Measurements from ENCODE around the gene PRUNE1.

Gene PRUNE1

DNA sequence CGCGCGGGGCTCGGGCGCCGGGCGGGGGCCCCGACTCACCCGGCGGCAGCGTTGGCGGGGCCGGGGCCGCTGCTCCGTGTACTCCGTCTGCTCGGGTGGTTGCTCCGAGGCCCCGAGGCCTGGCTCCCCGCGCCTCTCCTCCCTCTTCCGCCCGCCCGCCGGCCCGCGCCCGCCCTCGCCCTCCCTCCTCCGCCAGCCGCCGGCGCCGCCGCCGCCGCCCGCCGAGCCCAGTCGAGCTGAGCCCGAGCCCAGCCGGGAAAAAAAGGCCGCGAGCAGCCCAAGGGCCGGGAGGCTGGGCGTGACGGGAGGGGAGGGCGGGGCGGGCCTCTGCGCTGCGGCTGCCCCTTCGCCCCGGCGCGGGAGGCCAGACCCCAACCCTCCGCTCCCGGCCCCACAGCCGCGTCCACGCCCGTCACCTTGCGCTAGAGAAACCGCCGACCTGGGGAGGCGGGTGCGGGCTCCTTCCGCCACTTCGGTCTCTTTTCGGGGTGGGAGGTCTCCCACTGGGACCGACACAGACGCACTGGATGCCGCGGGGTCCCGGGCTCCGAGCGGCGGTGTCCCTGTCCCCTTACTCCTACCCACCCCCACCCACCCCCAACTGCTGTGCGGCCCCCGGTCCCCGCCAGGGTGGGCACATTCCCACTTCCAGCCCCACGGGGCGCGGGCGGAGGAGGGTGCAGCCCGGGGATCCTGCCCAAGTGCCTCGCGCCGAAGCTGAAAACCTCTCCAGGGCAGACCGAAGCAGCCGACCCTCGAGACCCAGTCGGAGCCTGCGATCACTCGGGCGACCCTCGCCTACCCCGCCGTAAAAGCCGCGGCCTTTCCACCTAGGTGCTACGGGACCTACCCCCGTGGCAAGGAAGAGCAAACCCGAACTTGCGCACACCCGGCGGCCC, 33.4 kb upstream of the PRUNE1 start, which contains the start of gene CERS2:
TSS of gene CERS2 (minus strand) at position 256 of the 899 bp plus-strand sequence. CDS start 5,745 bp downstream, outside the sequence.
- peak; percentile 80 for DNase-seq (ENCODE audit: extremely low read depth, insufficient read length)
- no peak for TF ChIP-seq CTCF (IDR thresholded peaks at IDR 0.05; ENCODE audit: insufficient read depth, low read length, poor library complexity, severe bottlenecking)
- no peaks in the 10 kb centered on the region for H3K27me3 ChIP-seq (replicated peaks; ENCODE audit: control insufficient read depth, insufficient read depth, low read length)
- H3K4me3 ChIP-seq (replicated peaks; ENCODE audit: low read depth, low read length), result peak within 1 kb of the TSS; percentile 91
- H3K36me3 ChIP-seq (ENCODE audit: control insufficient read depth, insufficient read depth, low read length), result no peaks in the 10 kb centered on the region; the same call in none of the 2 replicates

- Histone ChIP-seq H3K27me3 (replicated peaks; ENCODE audit: control insufficient read depth, insufficient read depth, low read length) (no peaks in the 10 kb centered on the region), H3K4me3 (replicated peaks; ENCODE audit: low read depth, low read length) (no peak overlapping the region), H3K36me3 (ENCODE audit: control insufficient read depth, insufficient read depth, low read length) (no peaks in the 10 kb centered on the region; the same call in 1 of the 2 replicates)
- DNase-seq (ENCODE audit: extremely low read depth, insufficient read length), result no peak
- no peak for TF ChIP-seq CTCF (IDR thresholded peaks at IDR 0.05; ENCODE audit: insufficient read depth, low read length, poor library complexity, severe bottlenecking)
These were observed 31.8 kb upstream of the PRUNE1 start for GRCh38 chr1:150976401-150976821.

- DNase-seq (ENCODE audit: extremely low read depth, insufficient read length), result peak; percentile 33
- Histone ChIP-seq H3K27me3 (replicated peaks; ENCODE audit: control insufficient read depth, insufficient read depth, low read length) (no peaks in the 10 kb centered on the region), H3K4me3 (replicated peaks; ENCODE audit: low read depth, low read length) (no peak overlapping the region), H3K36me3 (ENCODE audit: control insufficient read depth, insufficient read depth, low read length) (no peaks in the 10 kb centered on the region)
- no peak for TF ChIP-seq CTCF (IDR thresholded peaks at IDR 0.05; ENCODE audit: insufficient read depth, low read length, poor library complexity, severe bottlenecking)
These were observed 31.2 kb upstream of the PRUNE1 start for GRCh38 chr1:150976879-150977694.

- Histone ChIP-seq H3K4me3 (replicated peaks; ENCODE audit: low read depth, low read length) (no peak overlapping the region; the same call in 1 of the 2 replicates), H3K27me3 (replicated peaks; ENCODE audit: control insufficient read depth, insufficient read depth, low read length) (no peaks in the 10 kb centered on the region), H3K36me3 (ENCODE audit: control insufficient read depth, insufficient read depth, low read length) (no peaks in the 10 kb centered on the region)
- peak; percentile 74 for DNase-seq (ENCODE audit: extremely low read depth, insufficient read length)
- TF ChIP-seq CTCF (IDR thresholded peaks at IDR 0.05; ENCODE audit: insufficient read depth, low read length, poor library complexity, severe bottlenecking), result peak; percentile 100
These were observed 28.9 kb upstream of the PRUNE1 start for GRCh38 chr1:150979092-150980056.
